HG03064 (cell line): ENCODE results near the gene RAB31.
"Not testable (repeated sequence)": the region's sequence is repeated elsewhere in the genome, so short reads cannot be mapped to it uniquely, and the experiment has no call there.

Experiments used
- ATAC-seq: cut with Tn5 transposase; IDR thresholded peaks from one replicate; pipeline ENCODE4 v1.9.1; 2021; ENCODE audit warnings: low read depth; ENCODE audit not compliant: unreplicated experiment

The RAB31 gene

GRCh38 chr18:9900699-9901098 lies 192.6 kb downstream of the RAB31 start:
- ATAC-seq: no peak

- no peak for ATAC-seq
Measured at GRCh38 chr18:9901377-9901776, 193.3 kb downstream of the RAB31 start.

GRCh38 chr18:9902264-9902663 lies 194.2 kb downstream of the RAB31 start:
- ATAC-seq: not testable (repeated sequence)

- ATAC-seq: no peak
Measured at GRCh38 chr18:9902832-9903231, 194.7 kb downstream of the RAB31 start.

GRCh38 chr18:9905401-9905922 lies 197.4 kb downstream of the RAB31 start:
- no peak for ATAC-seq

GRCh38 chr18:9906481-9906880 lies 198.4 kb downstream of the RAB31 start:
- no peak for ATAC-seq

GRCh38 chr18:9907867-9908266 lies 199.8 kb downstream of the RAB31 start:
- no peak for ATAC-seq

- ATAC-seq: no peak
Measured at GRCh38 chr18:9910071-9910470, 202.0 kb downstream of the RAB31 start.

GRCh38 chr18:9910661-9911060 lies 202.6 kb downstream of the RAB31 start:
- ATAC-seq: no peak

- no peak for ATAC-seq
Measured at GRCh38 chr18:9911226-9911625, 203.1 kb downstream of the RAB31 start.
